HG02852 (cell line): Measurements from ENCODE around the gene CNIH2.
"Not testable (repeated sequence)": the region's sequence is repeated elsewhere in the genome, so short reads cannot be mapped to it uniquely, and the experiment has no call there.

Source experiments
- ATAC-seq: cut with Tn5 transposase; IDR thresholded peaks from one replicate; pipeline ENCODE4 v1.9.1; 2021; ENCODE audit warnings: mild to moderate bottlenecking, moderate library complexity; ENCODE audit not compliant: unreplicated experiment

Gene CNIH2

GRCh38 chr11:66277471-66278362 lies at the start of gene CNIH2:
Gene CNIH2 (plus strand): TSS chr11:66278175. CDS start chr11:66278457, 282 bp downstream.
- no peak for ATAC-seq

- no peak for ATAC-seq
These were observed 49.5 kb upstream of the CNIH2 start for GRCh38 chr11:66228521-66228920.

- no peak for ATAC-seq
These were observed 47.8 kb upstream of the CNIH2 start for GRCh38 chr11:66230156-66230555.

- no peak for ATAC-seq
These were observed 47.0 kb upstream of the CNIH2 start for GRCh38 chr11:66230978-66231377.

- ATAC-seq = no peak
These were observed 46.4 kb upstream of the CNIH2 start for GRCh38 chr11:66231561-66231960.

- no peak for ATAC-seq
These were observed 45.2 kb upstream of the CNIH2 start for GRCh38 chr11:66232769-66233168.

GRCh38 chr11:66233301-66233700 lies 44.7 kb upstream of the CNIH2 start:
- no peak for ATAC-seq

- ATAC-seq = no peak
These were observed 42.8 kb upstream of the CNIH2 start for GRCh38 chr11:66235141-66235540.

GRCh38 chr11:66237867-66238266 lies 40.1 kb upstream of the CNIH2 start:
- ATAC-seq = no peak

- ATAC-seq = no peak
These were observed 39.1 kb upstream of the CNIH2 start for GRCh38 chr11:66238786-66239413.

- no peak for ATAC-seq
These were observed 38.5 kb upstream of the CNIH2 start for GRCh38 chr11:66239511-66239910.

- no peak for ATAC-seq
These were observed 37.8 kb upstream of the CNIH2 start for GRCh38 chr11:66239998-66240780.

- ATAC-seq = no peak
These were observed 37.2 kb upstream of the CNIH2 start for GRCh38 chr11:66240781-66241136.

- no peak for ATAC-seq
These were observed 35.7 kb upstream of the CNIH2 start for GRCh38 chr11:66242095-66242765.

- ATAC-seq = no peak
These were observed 34.0 kb upstream of the CNIH2 start for GRCh38 chr11:66243782-66244535.

- no peak for ATAC-seq
These were observed 30.7 kb upstream of the CNIH2 start for GRCh38 chr11:66247295-66247694.

GRCh38 chr11:66247801-66248200 lies 30.2 kb upstream of the CNIH2 start:
- ATAC-seq = no peak

- no peak for ATAC-seq
These were observed 29.1 kb upstream of the CNIH2 start for GRCh38 chr11:66248903-66249302.

GRCh38 chr11:66251809-66252208 lies 26.2 kb upstream of the CNIH2 start:
- ATAC-seq = no peak

- ATAC-seq = not testable (repeated sequence)
These were observed 24.9 kb upstream of the CNIH2 start for GRCh38 chr11:66253081-66253480.
